Fibroblast of skin of abdomen (primary cell): ENCODE measurements around the gene CLEC20A. TPM values are rescaled to one million over a fixed set of nuclear protein-coding genes. Genes with fewer than 3 reads are reported as not detected.
A peak's percentile ranks its signal among the peaks of the same experiment; 100 is the strongest.

ENCODE experiments used
- DNase-seq: peaks from one replicate; pipeline ENCODE4 v3.0.0-alpha.2; 2013
- polyA plus RNA-seq, 2 experiments: library from polyadenylated mRNA; unstranded; fragments of 120-200 nt; gene quantifications; one replicate each; pipeline ENCODE4 v1.2.1, GENCODE V29; 2013; ENCODE audit not compliant: insufficient read length in 2 of 2

The CLEC20A gene
- not detected for polyA plus RNA-seq (2013, experiment 1 of 2; ENCODE audit: insufficient read length)
- polyA plus RNA-seq (2013, experiment 2 of 2; ENCODE audit: insufficient read length): not detected

DNA sequence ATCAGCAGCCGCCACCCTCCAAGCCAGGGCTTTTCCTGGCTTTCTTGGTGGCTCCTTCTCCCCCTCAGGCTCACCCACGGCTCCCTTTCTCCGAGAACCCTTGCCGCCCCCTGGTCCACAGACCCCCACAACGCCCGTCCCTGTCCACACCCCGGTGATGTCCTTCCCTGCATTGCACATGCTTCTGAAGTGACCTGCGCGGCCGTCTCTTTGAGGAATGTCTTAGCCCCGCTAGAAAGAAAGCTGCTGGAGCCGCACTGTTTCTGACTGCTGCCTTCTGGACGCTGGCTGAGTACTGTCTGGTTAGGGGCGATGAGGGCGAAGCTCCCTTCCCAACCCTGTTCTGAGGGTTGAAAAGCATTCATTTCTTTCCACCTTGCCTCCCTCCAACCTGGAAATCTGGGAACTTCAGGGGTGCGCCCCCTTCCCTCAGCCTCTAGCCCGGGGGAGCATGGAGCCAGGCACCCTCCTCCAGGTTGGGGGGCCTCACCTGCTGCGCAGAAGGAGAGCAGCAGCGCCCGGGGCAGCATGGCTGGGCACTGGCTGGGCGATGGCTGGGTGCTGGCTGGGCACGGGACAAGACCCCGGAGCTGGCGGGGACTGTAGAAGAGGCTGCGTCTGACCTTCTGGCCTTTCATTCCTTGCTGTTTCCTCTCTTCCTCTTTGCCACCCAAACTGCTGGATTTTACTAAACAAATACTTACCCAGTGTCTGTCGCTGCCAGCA, at the start of gene CLEC20A:
CLEC20A (minus strand) TSS at position 555 of the 726 bp plus-strand sequence; CDS start at position 530, 25 bp downstream.
- no peak for DNase-seq

DNA sequence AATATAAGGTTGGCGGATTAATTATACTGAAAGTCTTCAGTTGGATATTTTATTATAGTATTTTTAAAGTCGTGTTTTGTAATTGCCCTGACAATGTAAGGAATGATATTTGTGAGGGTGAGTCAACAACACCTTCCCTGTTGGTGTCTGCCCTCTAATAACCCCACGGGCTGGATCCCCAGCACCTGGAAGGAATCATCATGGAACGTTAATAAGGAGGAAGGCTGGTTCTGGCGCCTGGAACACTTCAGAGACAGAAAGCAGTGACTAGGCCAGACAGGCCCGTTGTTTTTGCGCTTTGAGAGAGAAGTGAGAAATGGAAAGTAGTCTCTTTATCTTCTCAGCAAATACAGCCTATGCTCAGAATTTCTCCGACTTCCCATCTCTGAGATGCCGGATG, 47.8 kb upstream of the CLEC20A start:
- DNase-seq: peak; percentile 56

DNA sequence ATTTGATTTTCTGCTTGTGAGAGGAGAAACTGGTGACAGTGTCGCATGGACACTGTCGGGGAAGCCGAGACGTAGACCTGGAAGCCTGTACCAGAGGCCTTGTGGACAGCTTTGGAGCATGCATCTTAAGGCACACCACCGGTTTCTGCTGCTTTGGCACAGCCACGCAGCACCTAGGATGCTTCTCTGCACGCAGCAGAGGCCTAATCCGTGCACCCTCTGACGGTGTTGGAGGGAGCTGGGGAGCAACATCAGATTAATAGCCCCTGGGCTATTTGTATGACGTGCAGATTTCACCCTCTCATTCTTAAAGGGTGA, 46.5 kb upstream of the CLEC20A start:
- DNase-seq: no peak

GRCh38 chr1:178542554-178543289, 46.0 kb upstream of the CLEC20A start:
- peak; percentile 91 for DNase-seq

DNA sequence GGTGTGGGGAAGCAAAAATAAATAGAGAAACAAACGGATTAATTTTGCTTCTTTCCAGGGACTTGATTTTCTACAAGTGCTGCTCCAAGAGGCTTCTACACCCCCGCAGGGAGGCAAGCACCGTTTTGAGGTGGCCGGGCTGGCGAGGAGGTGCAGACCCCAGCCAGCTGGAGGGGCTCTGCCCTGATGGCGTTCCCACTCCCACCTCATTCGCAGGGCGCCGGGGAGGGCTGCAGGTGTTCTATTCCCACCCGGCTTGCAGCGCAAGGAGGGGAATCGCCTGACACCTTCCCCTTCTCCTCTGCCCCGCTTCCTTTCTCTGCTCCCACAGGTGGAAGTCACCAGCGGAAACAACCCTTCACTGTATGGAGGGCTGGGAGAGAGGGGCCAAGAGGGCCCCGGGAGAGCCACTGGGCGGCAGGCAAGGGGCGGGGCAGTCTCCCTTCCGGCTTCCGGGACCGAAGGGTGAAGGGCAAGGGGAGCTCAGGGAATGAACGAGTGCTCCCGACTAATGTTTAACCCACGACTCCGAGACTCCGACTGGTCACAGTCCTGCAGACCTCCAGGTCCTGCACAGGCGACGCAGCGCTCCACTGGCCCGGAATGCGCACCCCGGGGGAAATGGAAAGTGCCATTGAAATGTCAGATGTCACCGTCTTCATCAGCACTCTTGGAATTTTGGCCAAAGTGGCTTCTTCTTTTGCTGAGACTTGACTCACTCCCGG, 45.2 kb upstream of the CLEC20A start:
- DNase-seq: no peak

DNA sequence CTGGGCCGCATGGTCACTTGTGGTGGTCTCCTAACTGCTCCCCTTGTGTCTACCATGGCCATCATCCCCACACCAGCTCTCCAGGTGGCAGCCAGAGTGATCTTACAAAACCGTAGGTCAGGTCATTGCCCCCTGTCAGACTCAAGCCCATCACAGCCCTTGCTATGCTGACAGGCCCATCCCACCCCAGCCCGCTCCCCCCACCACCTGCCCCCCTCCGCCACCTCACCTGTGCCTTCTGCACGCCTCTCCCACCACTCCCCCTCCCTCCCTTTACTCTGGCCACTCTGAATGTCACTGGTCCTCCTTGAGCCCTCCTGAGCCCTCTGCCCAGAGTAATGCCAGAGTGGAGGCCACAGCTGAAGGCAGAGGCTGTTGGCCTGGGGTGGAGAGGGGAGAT, 44.6 kb upstream of the CLEC20A start:
- DNase-seq: no peak

- peak; percentile 87 for DNase-seq
These were observed 43.9 kb upstream of the CLEC20A start for GRCh38 chr1:178540646-178541045.

DNA sequence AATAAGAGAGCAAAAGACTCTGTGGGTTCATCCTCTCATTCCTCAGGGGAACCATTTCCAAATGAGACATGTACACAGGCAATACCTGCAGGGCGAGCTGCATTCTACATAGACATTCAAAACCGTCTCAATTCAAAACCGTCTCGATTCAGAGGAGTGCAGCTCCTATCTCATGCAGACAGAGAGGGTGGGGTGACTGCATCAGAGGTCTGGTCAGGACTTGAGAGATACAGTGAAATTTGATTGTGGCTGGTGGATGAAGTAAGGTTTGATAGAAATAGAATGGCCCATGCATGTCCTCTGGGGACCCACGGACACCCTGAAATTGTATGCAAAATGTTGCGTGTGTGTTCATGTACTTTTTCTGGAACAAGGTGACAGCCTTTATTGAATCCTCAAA, 43.4 kb upstream of the CLEC20A start:
- DNase-seq: no peak

GRCh38 chr1:178539291-178539690, 42.5 kb upstream of the CLEC20A start:
- DNase-seq: no peak

DNA sequence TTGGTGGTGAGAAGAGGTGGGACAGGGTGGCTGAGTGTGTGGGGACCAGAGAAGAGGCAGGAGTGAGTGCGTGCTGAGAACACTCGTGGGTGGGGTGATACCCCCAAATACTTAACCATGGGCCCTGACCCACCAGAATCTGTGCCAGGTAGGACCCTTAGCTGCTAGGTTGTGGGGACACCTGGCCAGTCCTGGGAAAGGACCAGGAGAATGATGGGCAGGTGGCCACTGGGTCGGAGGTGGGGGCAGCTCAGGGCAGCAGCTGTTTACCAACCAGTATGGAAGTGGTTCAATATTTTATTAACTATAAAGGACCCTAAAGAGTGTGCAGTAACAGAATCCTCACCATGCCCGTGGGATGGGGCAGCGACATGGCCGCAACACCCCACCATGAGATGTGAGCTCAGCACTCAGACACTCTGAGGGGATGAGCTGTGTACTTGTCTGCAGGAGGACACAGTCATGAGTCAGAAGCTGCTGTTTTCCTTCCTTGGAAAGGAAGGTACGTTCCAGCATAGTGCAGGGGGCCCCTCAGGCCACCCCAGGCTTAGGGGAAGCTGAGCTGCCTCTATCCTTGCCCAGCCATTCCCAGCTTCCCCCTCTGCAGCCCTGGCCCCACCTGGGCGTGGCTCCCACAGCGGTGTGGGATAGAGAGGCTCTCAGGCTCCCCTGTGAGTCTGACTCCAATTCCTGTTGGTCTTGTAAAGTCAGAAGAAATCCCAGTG, 41.6 kb upstream of the CLEC20A start:
- peak; percentile 88 for DNase-seq

DNA sequence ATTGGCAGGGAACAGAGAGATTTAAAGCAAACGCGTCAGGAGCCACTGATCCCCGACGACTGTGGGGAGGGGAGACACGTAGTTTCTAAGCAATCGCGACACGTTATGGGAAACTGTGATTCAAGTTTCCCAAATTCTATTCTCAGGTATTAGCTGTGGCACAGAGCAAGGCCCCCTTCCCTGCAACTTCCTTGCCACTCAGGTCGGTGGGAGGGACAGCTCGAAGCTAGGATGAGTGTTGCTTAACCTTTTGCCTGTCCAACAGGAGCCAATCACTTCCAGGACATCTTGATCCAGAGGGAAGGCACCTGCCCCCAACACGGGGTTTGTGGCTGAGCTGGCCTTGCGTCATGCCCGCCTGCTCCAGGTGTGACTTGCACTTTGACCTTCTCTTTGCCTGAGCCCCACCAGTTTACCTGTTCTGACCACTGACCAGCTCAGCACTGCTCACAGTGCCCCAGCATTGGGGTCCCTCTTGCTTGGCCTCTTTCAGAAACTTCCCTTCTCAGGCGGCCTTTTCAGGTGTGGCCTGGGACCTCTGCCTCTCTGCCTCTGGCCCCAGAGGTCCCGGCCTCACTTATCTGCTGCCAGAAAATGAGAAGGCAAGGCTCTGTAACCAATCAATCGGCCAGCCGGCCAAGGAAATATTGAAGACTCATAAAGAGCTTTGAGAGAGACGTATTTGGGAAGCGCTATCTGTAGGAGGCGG, 40.8 kb upstream of the CLEC20A start:
- no peak for DNase-seq

- peak; percentile 96 for DNase-seq
These were observed 40.1 kb upstream of the CLEC20A start for GRCh38 chr1:178536844-178537371.

DNA sequence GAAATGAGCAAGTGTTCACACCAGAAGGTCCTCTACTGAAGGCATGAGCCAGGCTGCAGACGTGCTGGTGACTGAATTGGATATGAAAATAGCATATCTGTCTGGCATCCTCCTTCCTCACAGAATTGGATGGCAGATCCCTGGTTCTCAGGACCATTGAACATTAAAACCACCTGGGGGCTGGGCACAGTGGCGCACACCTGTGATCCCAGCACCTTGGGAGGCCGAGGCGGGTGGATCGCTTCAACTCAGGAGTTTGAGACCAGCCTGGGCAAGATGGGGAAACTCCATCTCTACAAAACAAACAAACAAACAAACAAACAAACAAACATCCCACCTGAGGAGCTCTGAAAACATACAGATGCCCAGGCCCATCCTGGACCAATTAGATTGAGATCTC, 39.6 kb upstream of the CLEC20A start:
- DNase-seq: no peak

DNA sequence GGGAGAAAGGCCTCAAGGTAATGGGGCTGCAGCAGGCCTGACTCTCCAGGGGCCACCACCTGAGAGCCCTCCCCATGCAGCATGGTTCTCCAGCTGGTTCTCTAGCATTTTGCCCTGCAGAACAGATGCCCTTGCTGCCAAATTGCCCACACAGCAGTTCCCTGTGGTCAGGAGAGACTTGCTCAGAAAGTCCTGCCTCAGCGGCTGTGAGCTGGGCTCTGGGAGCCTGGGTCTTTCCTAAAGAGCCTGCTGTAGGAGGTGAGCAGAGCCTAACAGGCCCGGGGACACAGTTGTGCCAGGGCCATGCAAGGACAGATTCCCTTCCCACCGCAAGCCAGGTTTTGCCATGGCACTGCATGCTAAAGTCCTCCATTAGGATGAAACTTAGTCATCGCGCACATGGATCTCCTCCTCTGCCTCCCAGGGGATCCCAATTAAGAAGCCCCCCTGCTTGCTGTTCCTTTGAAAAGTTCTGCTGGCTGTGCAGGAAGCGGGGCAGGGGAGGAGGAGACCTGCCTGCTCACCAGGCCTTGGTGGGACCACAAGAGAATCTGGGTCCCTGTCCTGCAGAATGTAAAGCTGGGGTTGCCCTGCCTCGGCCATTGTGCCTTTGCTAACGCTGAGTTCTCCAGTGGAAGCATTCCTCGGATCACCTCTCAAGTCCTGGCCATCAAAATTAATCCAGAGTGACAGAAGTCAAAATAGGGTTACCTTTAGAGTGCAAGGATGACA, 37.5 kb upstream of the CLEC20A start:
- DNase-seq: no peak

GRCh38 chr1:178533121-178533946, 36.6 kb upstream of the CLEC20A start:
- DNase-seq: no peak

- DNase-seq: peak; percentile 74
These were observed 35.6 kb upstream of the CLEC20A start for GRCh38 chr1:178532392-178532791.

DNA sequence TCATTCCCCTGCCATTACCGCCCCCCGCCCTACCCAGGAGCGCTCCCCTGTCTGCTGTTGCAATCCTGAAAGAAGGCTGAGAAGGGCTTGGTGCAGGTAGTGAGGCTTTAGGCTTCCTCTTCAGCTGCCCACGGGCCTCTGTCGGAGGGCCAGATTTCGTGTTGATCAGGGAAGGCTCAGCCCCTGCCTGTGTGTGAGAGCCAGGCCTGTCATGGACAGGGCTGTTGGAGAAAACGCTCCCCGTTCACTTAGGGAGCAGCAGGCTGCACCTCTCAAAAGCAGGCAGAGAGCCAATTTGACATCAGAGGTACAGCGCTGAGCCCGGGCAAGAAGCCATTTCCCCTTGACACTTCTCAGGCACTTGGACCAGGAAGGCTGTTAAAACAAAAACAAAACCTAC, 35.1 kb upstream of the CLEC20A start:
- no peak for DNase-seq

DNA sequence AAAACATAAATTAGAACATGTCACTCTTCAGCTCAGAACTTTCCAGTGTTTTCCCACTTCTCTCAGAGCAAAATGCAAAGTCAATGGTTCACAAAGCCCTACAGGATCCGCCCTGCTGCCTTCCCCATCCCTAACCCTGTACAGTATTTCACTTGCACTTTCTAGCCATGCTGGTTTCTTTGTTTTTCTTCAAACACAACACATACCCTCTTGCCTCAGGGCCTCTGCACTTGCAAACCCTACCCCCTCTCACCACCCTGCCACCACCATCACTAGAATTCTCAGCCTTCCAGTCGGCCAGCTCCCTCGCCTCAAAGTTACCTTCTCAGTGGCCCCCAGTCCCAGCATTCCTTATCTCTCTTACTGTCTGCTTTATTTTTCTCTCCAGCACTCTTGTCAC, 33.7 kb upstream of the CLEC20A start:
- DNase-seq: no peak

DNA sequence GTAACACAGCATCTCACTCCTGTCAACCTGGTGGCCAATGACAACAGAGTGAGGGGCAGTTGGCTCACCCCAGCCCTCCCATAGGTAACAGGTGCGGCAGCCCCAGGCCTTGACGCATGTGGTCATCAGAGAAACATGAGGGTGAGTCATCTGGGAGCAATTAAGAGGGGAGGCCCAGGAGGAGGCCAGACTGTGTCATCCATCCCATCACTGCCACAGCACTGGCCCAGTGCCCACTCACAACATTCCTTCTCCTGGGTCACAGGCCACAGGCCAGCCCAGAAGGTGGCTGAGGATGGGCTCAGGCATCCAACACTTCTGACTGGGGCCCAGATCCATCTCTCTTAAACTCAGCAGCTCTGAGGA, 33.3 kb upstream of the CLEC20A start:
- DNase-seq: peak; percentile 73

GRCh38 chr1:178529364-178530036, 32.7 kb upstream of the CLEC20A start:
- DNase-seq: no peak
